ENCODE data around the gene MYMX. TPM values are rescaled to one million over a fixed set of nuclear protein-coding genes. Genes with fewer than 3 reads are reported as not detected.

MYMX gene
- total and polyA plus RNA-seq, 2 of the 13 experiments (the other 11 are each of a cell fraction or from before 2014, with no cell fraction given): not detected

DNA sequence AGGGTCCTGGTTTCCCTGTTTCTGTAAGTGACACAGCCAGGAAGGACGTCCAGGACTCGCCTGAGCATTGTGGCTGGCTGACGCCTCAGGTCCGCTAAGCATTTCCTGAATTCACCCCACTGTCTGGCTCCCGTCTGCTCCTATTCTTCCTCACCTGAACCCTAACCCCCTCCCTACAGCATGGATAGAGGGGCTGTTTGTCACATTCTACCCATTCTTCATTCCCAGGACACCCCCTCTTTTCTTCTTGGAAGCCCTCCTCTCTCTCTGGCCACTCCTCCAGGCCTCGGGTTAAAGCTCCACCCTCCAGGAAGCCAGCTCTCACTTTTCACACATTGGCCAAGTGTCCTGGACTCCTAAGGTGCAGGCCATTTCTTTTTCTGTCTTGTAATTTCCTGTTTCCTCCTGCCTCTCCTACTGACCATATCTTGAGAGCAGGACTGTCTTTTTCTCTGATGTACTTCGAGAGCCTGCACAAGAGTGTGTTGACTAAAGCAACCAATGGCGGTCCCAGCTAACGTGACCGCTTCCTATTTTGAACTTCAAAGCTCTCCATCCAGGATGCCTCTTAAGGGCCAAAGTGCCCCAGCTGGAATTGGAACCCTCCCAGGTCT lies 24.2 kb upstream of the MYMX start (continued):
- TF ChIP-seq, protein P1, sequence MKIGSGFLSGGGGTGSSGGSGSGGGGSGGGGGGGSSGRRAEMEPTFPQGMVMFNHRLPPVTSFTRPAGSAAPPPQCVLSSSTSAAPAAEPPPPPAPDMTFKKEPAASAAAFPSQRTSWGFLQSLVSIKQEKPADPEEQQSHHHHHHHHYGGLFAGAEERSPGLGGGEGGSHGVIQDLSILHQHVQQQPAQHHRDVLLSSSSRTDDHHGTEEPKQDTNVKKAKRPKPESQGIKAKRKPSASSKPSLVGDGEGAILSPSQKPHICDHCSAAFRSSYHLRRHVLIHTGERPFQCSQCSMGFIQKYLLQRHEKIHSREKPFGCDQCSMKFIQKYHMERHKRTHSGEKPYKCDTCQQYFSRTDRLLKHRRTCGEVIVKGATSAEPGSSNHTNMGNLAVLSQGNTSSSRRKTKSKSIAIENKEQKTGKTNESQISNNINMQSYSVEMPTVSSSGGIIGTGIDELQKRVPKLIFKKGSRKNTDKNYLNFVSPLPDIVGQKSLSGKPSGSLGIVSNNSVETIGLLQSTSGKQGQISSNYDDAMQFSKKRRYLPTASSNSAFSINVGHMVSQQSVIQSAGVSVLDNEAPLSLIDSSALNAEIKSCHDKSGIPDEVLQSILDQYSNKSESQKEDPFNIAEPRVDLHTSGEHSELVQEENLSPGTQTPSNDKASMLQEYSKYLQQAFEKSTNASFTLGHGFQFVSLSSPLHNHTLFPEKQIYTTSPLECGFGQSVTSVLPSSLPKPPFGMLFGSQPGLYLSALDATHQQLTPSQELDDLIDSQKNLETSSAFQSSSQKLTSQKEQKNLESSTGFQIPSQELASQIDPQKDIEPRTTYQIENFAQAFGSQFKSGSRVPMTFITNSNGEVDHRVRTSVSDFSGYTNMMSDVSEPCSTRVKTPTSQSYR (CRISPR knock-in tag; IDR thresholded peaks at IDR 0.05; ENCODE audit: borderline replicate concordance): no peak
- TF ChIP-seq ZZZ3 (CRISPR knock-in tag; IDR thresholded peaks at IDR 0.05; ENCODE audit: borderline replicate concordance): no peak
- TF ChIP-seq, protein P2, sequence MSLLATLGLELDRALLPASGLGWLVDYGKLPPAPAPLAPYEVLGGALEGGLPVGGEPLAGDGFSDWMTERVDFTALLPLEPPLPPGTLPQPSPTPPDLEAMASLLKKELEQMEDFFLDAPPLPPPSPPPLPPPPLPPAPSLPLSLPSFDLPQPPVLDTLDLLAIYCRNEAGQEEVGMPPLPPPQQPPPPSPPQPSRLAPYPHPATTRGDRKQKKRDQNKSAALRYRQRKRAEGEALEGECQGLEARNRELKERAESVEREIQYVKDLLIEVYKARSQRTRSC (CRISPR knock-in tag; IDR thresholded peaks at IDR 0.05; ENCODE audit: low read depth): no peak
- no peak for TF ChIP-seq EP300 (IDR thresholded peaks at IDR 0.05; ENCODE audit: low read depth in 2 of 2, low read length in 2 of 2)
- TF ChIP-seq EP300 (CRISPR knock-in tag; IDR thresholded peaks at IDR 0.05; ENCODE audit: borderline replicate concordance): no peak
- no peak for TF ChIP-seq ZNF782 (CRISPR knock-in tag; IDR thresholded peaks at IDR 0.05; ENCODE audit: borderline replicate concordance)
- TF ChIP-seq KDM3A (CRISPR knock-in tag; IDR thresholded peaks at IDR 0.05; ENCODE audit: low read depth): no peak
- TF ChIP-seq FOSL2 (CRISPR knock-in tag; IDR thresholded peaks at IDR 0.05): no peak
- TF ChIP-seq, protein P3, sequence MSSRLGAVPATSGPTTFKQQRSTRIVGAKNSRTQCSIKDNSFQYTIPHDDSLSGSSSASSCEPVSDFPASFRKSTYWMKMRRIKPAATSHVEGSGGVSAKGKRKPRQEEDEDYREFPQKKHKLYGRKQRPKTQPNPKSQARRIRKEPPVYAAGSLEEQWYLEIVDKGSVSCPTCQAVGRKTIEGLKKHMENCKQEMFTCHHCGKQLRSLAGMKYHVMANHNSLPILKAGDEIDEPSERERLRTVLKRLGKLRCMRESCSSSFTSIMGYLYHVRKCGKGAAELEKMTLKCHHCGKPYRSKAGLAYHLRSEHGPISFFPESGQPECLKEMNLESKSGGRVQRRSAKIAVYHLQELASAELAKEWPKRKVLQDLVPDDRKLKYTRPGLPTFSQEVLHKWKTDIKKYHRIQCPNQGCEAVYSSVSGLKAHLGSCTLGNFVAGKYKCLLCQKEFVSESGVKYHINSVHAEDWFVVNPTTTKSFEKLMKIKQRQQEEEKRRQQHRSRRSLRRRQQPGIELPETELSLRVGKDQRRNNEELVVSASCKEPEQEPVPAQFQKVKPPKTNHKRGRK (CRISPR knock-in tag; IDR thresholded peaks at IDR 0.05): no peak
- no peak for TF ChIP-seq CHD4 (IDR thresholded peaks at IDR 0.05; ENCODE audit: borderline replicate concordance, low read length)
- TF ChIP-seq MATR3 (CRISPR knock-in tag; IDR thresholded peaks at IDR 0.05): no peak
- no peak for TF ChIP-seq MIER2 (CRISPR knock-in tag; IDR thresholded peaks at IDR 0.05)
- TF ChIP-seq, protein P4, sequence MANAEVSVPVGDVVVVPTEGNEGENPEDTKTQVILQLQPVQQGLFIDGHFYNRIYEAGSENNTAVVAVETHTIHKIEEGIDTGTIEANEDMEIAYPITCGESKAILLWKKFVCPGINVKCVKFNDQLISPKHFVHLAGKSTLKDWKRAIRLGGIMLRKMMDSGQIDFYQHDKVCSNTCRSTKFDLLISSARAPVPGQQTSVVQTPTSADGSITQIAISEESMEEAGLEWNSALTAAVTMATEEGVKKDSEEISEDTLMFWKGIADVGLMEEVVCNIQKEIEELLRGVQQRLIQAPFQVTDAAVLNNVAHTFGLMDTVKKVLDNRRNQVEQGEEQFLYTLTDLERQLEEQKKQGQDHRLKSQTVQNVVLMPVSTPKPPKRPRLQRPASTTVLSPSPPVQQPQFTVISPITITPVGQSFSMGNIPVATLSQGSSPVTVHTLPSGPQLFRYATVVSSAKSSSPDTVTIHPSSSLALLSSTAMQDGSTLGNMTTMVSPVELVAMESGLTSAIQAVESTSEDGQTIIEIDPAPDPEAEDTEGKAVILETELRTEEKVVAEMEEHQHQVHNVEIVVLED (CRISPR knock-in tag; IDR thresholded peaks at IDR 0.05; ENCODE audit: borderline replicate concordance): no peak
- TF ChIP-seq, protein P5, sequence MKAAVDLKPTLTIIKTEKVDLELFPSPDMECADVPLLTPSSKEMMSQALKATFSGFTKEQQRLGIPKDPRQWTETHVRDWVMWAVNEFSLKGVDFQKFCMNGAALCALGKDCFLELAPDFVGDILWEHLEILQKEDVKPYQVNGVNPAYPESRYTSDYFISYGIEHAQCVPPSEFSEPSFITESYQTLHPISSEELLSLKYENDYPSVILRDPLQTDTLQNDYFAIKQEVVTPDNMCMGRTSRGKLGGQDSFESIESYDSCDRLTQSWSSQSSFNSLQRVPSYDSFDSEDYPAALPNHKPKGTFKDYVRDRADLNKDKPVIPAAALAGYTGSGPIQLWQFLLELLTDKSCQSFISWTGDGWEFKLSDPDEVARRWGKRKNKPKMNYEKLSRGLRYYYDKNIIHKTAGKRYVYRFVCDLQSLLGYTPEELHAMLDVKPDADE (CRISPR knock-in tag; IDR thresholded peaks at IDR 0.05): no peak
- TF ChIP-seq ZNF326 (CRISPR knock-in tag; IDR thresholded peaks at IDR 0.05; ENCODE audit: borderline replicate concordance): no peak
- TF ChIP-seq, protein P6, sequence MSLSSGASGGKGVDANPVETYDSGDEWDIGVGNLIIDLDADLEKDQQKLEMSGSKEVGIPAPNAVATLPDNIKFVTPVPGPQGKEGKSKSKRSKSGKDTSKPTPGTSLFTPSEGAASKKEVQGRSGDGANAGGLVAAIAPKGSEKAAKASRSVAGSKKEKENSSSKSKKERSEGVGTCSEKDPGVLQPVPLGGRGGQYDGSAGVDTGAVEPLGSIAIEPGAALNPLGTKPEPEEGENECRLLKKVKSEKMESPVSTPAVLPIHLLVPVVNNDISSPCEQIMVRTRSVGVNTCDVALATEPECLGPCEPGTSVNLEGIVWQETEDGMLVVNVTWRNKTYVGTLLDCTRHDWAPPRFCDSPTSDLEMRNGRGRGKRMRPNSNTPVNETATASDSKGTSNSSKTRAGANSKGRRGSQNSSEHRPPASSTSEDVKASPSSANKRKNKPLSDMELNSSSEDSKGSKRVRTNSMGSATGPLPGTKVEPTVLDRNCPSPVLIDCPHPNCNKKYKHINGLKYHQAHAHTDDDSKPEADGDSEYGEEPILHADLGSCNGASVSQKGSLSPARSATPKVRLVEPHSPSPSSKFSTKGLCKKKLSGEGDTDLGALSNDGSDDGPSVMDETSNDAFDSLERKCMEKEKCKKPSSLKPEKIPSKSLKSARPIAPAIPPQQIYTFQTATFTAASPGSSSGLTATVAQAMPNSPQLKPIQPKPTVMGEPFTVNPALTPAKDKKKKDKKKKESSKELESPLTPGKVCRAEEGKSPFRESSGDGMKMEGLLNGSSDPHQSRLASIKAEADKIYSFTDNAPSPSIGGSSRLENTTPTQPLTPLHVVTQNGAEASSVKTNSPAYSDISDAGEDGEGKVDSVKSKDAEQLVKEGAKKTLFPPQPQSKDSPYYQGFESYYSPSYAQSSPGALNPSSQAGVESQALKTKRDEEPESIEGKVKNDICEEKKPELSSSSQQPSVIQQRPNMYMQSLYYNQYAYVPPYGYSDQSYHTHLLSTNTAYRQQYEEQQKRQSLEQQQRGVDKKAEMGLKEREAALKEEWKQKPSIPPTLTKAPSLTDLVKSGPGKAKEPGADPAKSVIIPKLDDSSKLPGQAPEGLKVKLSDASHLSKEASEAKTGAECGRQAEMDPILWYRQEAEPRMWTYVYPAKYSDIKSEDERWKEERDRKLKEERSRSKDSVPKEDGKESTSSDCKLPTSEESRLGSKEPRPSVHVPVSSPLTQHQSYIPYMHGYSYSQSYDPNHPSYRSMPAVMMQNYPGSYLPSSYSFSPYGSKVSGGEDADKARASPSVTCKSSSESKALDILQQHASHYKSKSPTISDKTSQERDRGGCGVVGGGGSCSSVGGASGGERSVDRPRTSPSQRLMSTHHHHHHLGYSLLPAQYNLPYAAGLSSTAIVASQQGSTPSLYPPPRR (CRISPR knock-in tag; IDR thresholded peaks at IDR 0.05; ENCODE audit: borderline replicate concordance): no peak
